Measurements from ENCODE around the gene ATP8B4. TPM values are rescaled to one million over a fixed set of nuclear protein-coding genes. Genes with fewer than 3 reads are reported as not detected.

The ATP8B4 gene
- total and polyA plus RNA-seq, 11 donors = 0.51 to 14.7 (median 2.1) TPM

GRCh38 chr15:50071551-50072258 lies 47.3 kb downstream of the ATP8B4 start:
- H3K27me3 ChIP-seq = no peaks in the 10 kb centered on the region
- WGBS, 4 donors = 78 to 84% (median 81%) methylated on average over 1 of the region's 1 CpG
- no peak for DNase-seq
- H3K4me3 ChIP-seq = no peak overlapping the region
- H3K4me1 ChIP-seq = peaks cover 0 to 11% (median 0%) of the 10 kb centered on the region in 12 donors
- H3K9me3 ChIP-seq = no peaks in the 10 kb centered on the region
- TF ChIP-seq POLR2A (IDR thresholded peaks at IDR 0.05) (no peak), CTCF (IDR thresholded peaks at IDR 0.05) (no peak)
- no peak overlapping the region for H3K27ac ChIP-seq
- no peak for ATAC-seq
- intact Hi-C loops (cut with DNase I) = no loop called here
- H3K36me3 ChIP-seq = no peaks in the 10 kb centered on the region

GRCh38 chr15:50068016-50068415 lies 51.0 kb downstream of the ATP8B4 start:
- DNase-seq (no peak), ATAC-seq (no peak)
- H3K36me3 ChIP-seq = no peaks in the 10 kb centered on the region
- intact Hi-C loops (cut with DNase I) = no loop called here
- peaks cover 0 to 31% (median 0%) of the 10 kb centered on the region in 12 donors for H3K4me1 ChIP-seq
- no peak for TF ChIP-seq CTCF (IDR thresholded peaks at IDR 0.05)
- TF ChIP-seq POLR2A (IDR thresholded peaks at IDR 0.05) = no peak
- WGBS, 4 donors = 76 to 86% (median 80%) methylated on average over 3 of the region's 3 CpGs
- no peaks in the 10 kb centered on the region for H3K9me3 ChIP-seq
- no peak overlapping the region for H3K4me3 ChIP-seq
- H3K27me3 ChIP-seq = no peaks in the 10 kb centered on the region
- no peak overlapping the region for H3K27ac ChIP-seq

- WGBS, 4 donors = 44 to 55% (median 48%) methylated on average over 1 of the region's 1 CpG
- DNase-seq (no peak), ATAC-seq (no peak)
- no peaks in the 10 kb centered on the region for H3K9me3 ChIP-seq
- intact Hi-C loops (cut with DNase I) = loop anchor here in 1 of 10 donors (2.0 kb wide), 1 partner anchor 32 kb away; no protein-coding TSS in a partner anchor
- H3K4me3 ChIP-seq = no peak overlapping the region
- no peaks in the 10 kb centered on the region for H3K36me3 ChIP-seq
- H3K27me3 ChIP-seq = no peaks in the 10 kb centered on the region
- TF ChIP-seq CTCF (IDR thresholded peaks at IDR 0.05) (no peak), POLR2A (IDR thresholded peaks at IDR 0.05) (no peak)
- peak overlapping the region in 1 of 12 donors; percentile 10 for H3K27ac ChIP-seq
- peaks cover 0 to 31% (median 0%) of the 10 kb centered on the region in 12 donors for H3K4me1 ChIP-seq
These were observed 51.8 kb downstream of the ATP8B4 start for GRCh38 chr15:50067254-50067653.

GRCh38 chr15:50066666-50067065 lies 52.4 kb downstream of the ATP8B4 start:
- 67 to 73% (median 71%) methylated on average over 4 of the region's 4 CpGs for WGBS, 4 donors
- TF ChIP-seq POLR2A (IDR thresholded peaks at IDR 0.05) = no peak
- TF ChIP-seq CTCF (IDR thresholded peaks at IDR 0.05) = no peak
- Histone ChIP-seq H3K27ac (peak overlapping the region in 1 of 12 donors; percentile 10), H3K4me1 (peaks cover 0 to 31% (median 0%) of the 10 kb centered on the region in 12 donors), H3K4me3 (no peak overlapping the region), H3K27me3 (no peaks in the 10 kb centered on the region), H3K9me3 (no peaks in the 10 kb centered on the region), H3K36me3 (no peaks in the 10 kb centered on the region)
- DNase-seq = no peak
- ATAC-seq = no peak
- intact Hi-C loops (cut with DNase I) = loop anchor here in 1 of 10 donors (2.0 kb wide), 1 partner anchor 32 kb away; no protein-coding TSS in a partner anchor
